GM19452 (cell line): ENCODE data around the gene MYBPC2.
"Not testable (repeated sequence)": the region's sequence is repeated elsewhere in the genome, so short reads cannot be mapped to it uniquely, and the experiment has no call there.

Source experiments
- ATAC-seq: cut with Tn5 transposase; IDR thresholded peaks from one replicate; pipeline ENCODE4 v1.9.1; 2021; ENCODE audit not compliant: unreplicated experiment

Gene MYBPC2

GRCh38 chr19:50457300-50457699, 24.6 kb downstream of the MYBPC2 start:
- no peak for ATAC-seq

- no peak for ATAC-seq
Observed at GRCh38 chr19:50458396-50459066, 25.8 kb downstream of the MYBPC2 start.

GRCh38 chr19:50459067-50459456, 26.4 kb downstream of the MYBPC2 start:
- no peak for ATAC-seq

GRCh38 chr19:50459638-50460037, 26.9 kb downstream of the MYBPC2 start:
- no peak for ATAC-seq

GRCh38 chr19:50460161-50460765, 27.6 kb downstream of the MYBPC2 start:
- peak; percentile 71 for ATAC-seq

- no peak for ATAC-seq
Observed at GRCh38 chr19:50461066-50461875, 28.6 kb downstream of the MYBPC2 start.

- ATAC-seq: no peak
Observed at GRCh38 chr19:50462970-50463369, 30.3 kb downstream of the MYBPC2 start.

GRCh38 chr19:50464348-50464747, 31.7 kb downstream of the MYBPC2 start:
- no peak for ATAC-seq

GRCh38 chr19:50465000-50465399, 32.3 kb downstream of the MYBPC2 start:
- ATAC-seq: no peak

- no peak for ATAC-seq
Observed at GRCh38 chr19:50465986-50466705, 33.5 kb downstream of the MYBPC2 start.

GRCh38 chr19:50466706-50467039, 34.0 kb downstream of the MYBPC2 start:
- no peak for ATAC-seq

GRCh38 chr19:50467566-50467965, 34.9 kb downstream of the MYBPC2 start:
- ATAC-seq: no peak

GRCh38 chr19:50468818-50469217, 36.1 kb downstream of the MYBPC2 start:
- no peak for ATAC-seq

GRCh38 chr19:50473336-50473735, 40.6 kb downstream of the MYBPC2 start:
- not testable (repeated sequence) for ATAC-seq

- ATAC-seq: no peak
Observed at GRCh38 chr19:50475101-50475568, 42.4 kb downstream of the MYBPC2 start.

- ATAC-seq: peak; percentile 17
Observed at GRCh38 chr19:50475736-50476223, 43.1 kb downstream of the MYBPC2 start.

GRCh38 chr19:50476224-50476906, 43.7 kb downstream of the MYBPC2 start, which contains the start of the genes EMC10 and GARIN5A:
Gene EMC10, plus strand, starts transcription at chr19:50476507. Its CDS starts 38 bp downstream, at chr19:50476545.
Gene GARIN5A, minus strand, starts transcription at chr19:50476848. Its CDS starts 460 bp downstream, at chr19:50476388.
- ATAC-seq: peak; percentile 77

GRCh38 chr19:50476907-50477238, 44.2 kb downstream of the MYBPC2 start:
- no peak for ATAC-seq

GRCh38 chr19:50477751-50478515, 45.2 kb downstream of the MYBPC2 start:
- ATAC-seq: no peak
